ENCODE measurements around the gene BLOC1S5. TPM values are rescaled to one million over a fixed set of nuclear protein-coding genes. Genes with fewer than 3 reads are reported as not detected.

BLOC1S5 gene
- total RNA-seq, 1 donor from 2014 or later = 9.7 TPM

- TF ChIP-seq, protein P1, sequence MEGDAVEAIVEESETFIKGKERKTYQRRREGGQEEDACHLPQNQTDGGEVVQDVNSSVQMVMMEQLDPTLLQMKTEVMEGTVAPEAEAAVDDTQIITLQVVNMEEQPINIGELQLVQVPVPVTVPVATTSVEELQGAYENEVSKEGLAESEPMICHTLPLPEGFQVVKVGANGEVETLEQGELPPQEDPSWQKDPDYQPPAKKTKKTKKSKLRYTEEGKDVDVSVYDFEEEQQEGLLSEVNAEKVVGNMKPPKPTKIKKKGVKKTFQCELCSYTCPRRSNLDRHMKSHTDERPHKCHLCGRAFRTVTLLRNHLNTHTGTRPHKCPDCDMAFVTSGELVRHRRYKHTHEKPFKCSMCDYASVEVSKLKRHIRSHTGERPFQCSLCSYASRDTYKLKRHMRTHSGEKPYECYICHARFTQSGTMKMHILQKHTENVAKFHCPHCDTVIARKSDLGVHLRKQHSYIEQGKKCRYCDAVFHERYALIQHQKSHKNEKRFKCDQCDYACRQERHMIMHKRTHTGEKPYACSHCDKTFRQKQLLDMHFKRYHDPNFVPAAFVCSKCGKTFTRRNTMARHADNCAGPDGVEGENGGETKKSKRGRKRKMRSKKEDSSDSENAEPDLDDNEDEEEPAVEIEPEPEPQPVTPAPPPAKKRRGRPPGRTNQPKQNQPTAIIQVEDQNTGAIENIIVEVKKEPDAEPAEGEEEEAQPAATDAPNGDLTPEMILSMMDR (IDR thresholded peaks at IDR 0.05; ENCODE audit: insufficient read depth, low read length, severe bottlenecking) = no peak
- no peak for FAIRE-seq
Measured at GRCh38 chr6:7996538-7997111, 67.6 kb downstream of the BLOC1S5 start.

GRCh38 chr6:7993952-7994351 lies 70.2 kb downstream of the BLOC1S5 start:
- H3K36me3 ChIP-seq (ENCODE audit: control insufficient read depth, insufficient read depth, low read length) = no peaks in the 10 kb centered on the region
- DNase-seq (ENCODE audit: low read depth) = no peak
- H3K27me3 ChIP-seq (ENCODE audit: control insufficient read depth, insufficient read depth, low read length) = no peaks in the 10 kb centered on the region
- TF ChIP-seq, protein P1 (IDR thresholded peaks at IDR 0.05; ENCODE audit: insufficient read depth, low read length, severe bottlenecking) = no peak
- no peak for FAIRE-seq
- H3K4me3 ChIP-seq (ENCODE audit: low read depth, low read length) = no peak overlapping the region

More at GRCh38 chr6:7996538-7997111, 67.6 kb downstream of the BLOC1S5 start:
- no peaks in the 10 kb centered on the region for H3K36me3 ChIP-seq (ENCODE audit: control insufficient read depth, insufficient read depth, low read length)
- H3K27me3 ChIP-seq (ENCODE audit: control insufficient read depth, insufficient read depth, low read length) = no peaks in the 10 kb centered on the region
- no peak overlapping the region for H3K4me3 ChIP-seq (ENCODE audit: low read depth, low read length)
- peak; percentile 59 for DNase-seq (ENCODE audit: low read depth)

GRCh38 chr6:7993399-7993798 lies 70.8 kb downstream of the BLOC1S5 start:
- TF ChIP-seq, protein P1 (IDR thresholded peaks at IDR 0.05; ENCODE audit: insufficient read depth, low read length, severe bottlenecking) = no peak
- H3K36me3 ChIP-seq (ENCODE audit: control insufficient read depth, insufficient read depth, low read length) = no peaks in the 10 kb centered on the region
- no peak overlapping the region for H3K4me3 ChIP-seq (ENCODE audit: low read depth, low read length)
- FAIRE-seq = no peak
- no peaks in the 10 kb centered on the region for H3K27me3 ChIP-seq (ENCODE audit: control insufficient read depth, insufficient read depth, low read length)
- no peak for DNase-seq (ENCODE audit: low read depth)

GRCh38 chr6:7992002-7992815 lies 72.0 kb downstream of the BLOC1S5 start:
- DNase-seq (ENCODE audit: low read depth) (peak; percentile 69), FAIRE-seq (no peak)
- TF ChIP-seq, protein P1 (IDR thresholded peaks at IDR 0.05; ENCODE audit: insufficient read depth, low read length, severe bottlenecking) = peak; percentile 10
- no peaks in the 10 kb centered on the region for H3K27me3 ChIP-seq (ENCODE audit: control insufficient read depth, insufficient read depth, low read length)
- no peak overlapping the region for H3K4me3 ChIP-seq (ENCODE audit: low read depth, low read length)
- no peaks in the 10 kb centered on the region for H3K36me3 ChIP-seq (ENCODE audit: control insufficient read depth, insufficient read depth, low read length)

- TF ChIP-seq, protein P1 (IDR thresholded peaks at IDR 0.05; ENCODE audit: insufficient read depth, low read length, severe bottlenecking) = no peak
- FAIRE-seq (no peak), DNase-seq (ENCODE audit: low read depth) (peak; percentile 39)
- Histone ChIP-seq H3K4me3 (ENCODE audit: low read depth, low read length) (no peak overlapping the region), H3K36me3 (ENCODE audit: control insufficient read depth, insufficient read depth, low read length) (no peaks in the 10 kb centered on the region), H3K27me3 (ENCODE audit: control insufficient read depth, insufficient read depth, low read length) (no peaks in the 10 kb centered on the region)
Measured at GRCh38 chr6:7991536-7991935, 72.7 kb downstream of the BLOC1S5 start.

Measured in bronchial epithelial cell (primary cell).